ENCODE data around the gene HCFC1R1. TPM values are rescaled to one million over a fixed set of nuclear protein-coding genes. Genes with fewer than 3 reads are reported as not detected.

The HCFC1R1 gene
- total RNA-seq, 1 experiment from 2014 or later = 16.2 TPM

DNA sequence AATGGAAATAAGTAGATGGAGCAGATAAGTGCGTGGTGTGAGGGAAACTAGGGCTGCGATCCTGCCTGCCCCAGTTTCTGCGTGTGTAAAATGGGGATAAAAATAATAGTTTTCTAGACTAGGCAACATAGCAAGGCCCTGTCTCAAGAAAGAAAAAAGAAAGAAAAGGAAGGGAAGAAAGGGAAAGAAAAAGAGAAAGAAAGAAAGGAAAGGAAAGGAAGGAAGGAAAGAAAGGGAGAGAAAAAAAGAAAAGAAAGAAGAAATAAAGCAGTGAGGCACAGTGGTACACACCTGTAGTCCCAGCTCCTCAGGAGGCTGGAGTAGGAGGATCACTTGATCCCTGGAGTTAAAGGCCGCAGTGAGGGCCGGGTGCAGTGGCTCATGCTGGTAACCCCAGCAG lies 41.3 kb downstream of the HCFC1R1 start:
- no peak for DNase-seq (ENCODE audit: low read depth in 1 of 2, low spot score in 2 of 2)
- H3K27me3 ChIP-seq (replicated peaks) = peaks cover 3% of the 10 kb centered on the region; the same call in 1 of the 2 replicates
- peaks cover 22% of the 10 kb centered on the region for H3K4me1 ChIP-seq (replicated peaks)
- H3K27ac ChIP-seq = no peak overlapping the region
- H3K9me3 ChIP-seq (replicated peaks) = no peaks in the 10 kb centered on the region
- peaks cover 22% of the 10 kb centered on the region for H3K36me3 ChIP-seq
- H3K4me3 ChIP-seq = no peak overlapping the region

DNA sequence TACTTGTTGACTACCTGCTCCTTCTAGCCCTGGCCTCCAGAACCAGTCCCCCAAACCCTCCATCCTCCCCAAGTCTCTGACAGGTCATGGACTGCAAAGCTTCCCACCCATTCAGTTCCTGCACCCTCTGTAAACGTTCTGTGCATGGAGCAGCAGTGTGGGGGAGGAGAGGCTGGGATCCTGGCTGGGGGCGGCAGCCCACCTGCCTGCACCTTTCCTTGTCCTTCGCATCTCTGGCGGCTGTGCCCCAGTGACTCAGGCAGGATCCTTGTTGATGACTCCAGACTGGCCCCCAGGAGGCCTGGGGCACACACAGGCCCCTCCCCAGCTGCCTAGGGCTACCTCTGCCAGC lies 41.9 kb downstream of the HCFC1R1 start:
- no peaks in the 10 kb centered on the region for H3K9me3 ChIP-seq (replicated peaks)
- H3K4me3 ChIP-seq = no peak overlapping the region
- H3K27ac ChIP-seq = no peak overlapping the region
- peaks cover 27% of the 10 kb centered on the region for H3K36me3 ChIP-seq
- H3K4me1 ChIP-seq (replicated peaks) = peaks cover 22% of the 10 kb centered on the region
- peaks cover 3% of the 10 kb centered on the region; the same call in 1 of the 2 replicates for H3K27me3 ChIP-seq (replicated peaks)
- no peak for DNase-seq (ENCODE audit: low read depth in 1 of 2, low spot score in 2 of 2)

DNA sequence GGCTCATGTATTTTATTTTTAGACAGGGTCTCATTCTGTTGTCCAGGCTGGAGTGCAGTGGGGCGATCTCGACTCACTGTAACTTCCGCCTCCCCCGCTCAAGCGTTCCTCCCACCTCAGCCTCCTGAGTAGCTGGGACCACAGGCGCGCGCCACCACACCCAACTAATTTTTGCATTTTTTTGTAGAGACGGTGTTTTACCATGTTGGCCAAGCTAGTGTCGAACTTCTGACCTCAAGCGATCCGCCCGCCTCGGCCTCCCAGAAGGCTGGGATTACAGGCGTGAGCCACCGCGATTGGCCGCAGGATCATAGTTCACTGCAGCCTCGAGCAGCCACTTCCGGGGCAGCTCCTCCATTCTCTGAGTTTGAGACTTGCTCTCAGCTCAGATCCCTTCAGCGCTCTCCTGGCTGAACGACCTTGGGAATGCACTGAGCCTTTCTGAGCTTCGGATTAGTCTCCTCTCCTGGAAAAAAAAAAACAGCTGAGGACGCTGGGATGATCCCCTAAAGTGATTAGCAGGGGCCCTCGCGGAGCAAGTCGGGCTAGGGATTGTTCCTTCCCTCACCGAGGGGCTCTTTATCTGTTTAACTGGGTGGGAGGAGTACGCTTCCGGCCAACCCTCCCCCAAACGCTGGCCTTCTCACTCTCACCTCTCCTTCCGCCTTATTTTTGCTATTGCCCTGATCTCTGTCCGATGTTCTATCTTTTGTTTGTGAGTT lies 42.4 kb downstream of the HCFC1R1 start:
- Histone ChIP-seq H3K27me3 (replicated peaks) (peaks cover 3% of the 10 kb centered on the region; the same call in 1 of the 2 replicates), H3K27ac (no peak overlapping the region), H3K4me1 (replicated peaks) (peaks cover 22% of the 10 kb centered on the region), H3K36me3 (peaks cover 32% of the 10 kb centered on the region), H3K4me3 (peak overlapping the region; percentile 92), H3K9me3 (replicated peaks) (no peaks in the 10 kb centered on the region)
- no peak for DNase-seq (ENCODE audit: low read depth in 1 of 2, low spot score in 2 of 2)

GRCh38 chr16:2980227-2981176 lies 43.2 kb downstream of the HCFC1R1 start, which contains the start of gene PKMYT1:
Gene PKMYT1 (minus strand): TSS chr16:2980446. CDS start chr16:2979657, 789 bp downstream.
- H3K4me3 ChIP-seq = peak within 1 kb of the TSS; percentile 92
- peaks cover 3% of the 10 kb centered on the region; the same call in 1 of the 2 replicates for H3K27me3 ChIP-seq (replicated peaks)
- H3K9me3 ChIP-seq (replicated peaks) = no peaks in the 10 kb centered on the region
- H3K36me3 ChIP-seq = peaks cover 41% of the 10 kb centered on the region
- H3K27ac ChIP-seq = peak within 1 kb of the TSS; percentile 82
- H3K4me1 ChIP-seq (replicated peaks) = peaks cover 22% of the 10 kb centered on the region
- peak; percentile 93 to 94 for DNase-seq (ENCODE audit: low read depth in 1 of 2, low spot score in 2 of 2)

- Histone ChIP-seq H3K9me3 (replicated peaks) (no peaks in the 10 kb centered on the region), H3K4me1 (replicated peaks) (peaks cover 22% of the 10 kb centered on the region), H3K27me3 (replicated peaks) (no peaks in the 10 kb centered on the region; the same call in 1 of the 2 replicates), H3K4me3 (peak overlapping the region; percentile 92), H3K27ac (peak overlapping the region; percentile 82), H3K36me3 (peaks cover 48% of the 10 kb centered on the region)
- DNase-seq (ENCODE audit: low read depth in 1 of 2, low spot score in 2 of 2) = peak; percentile 25 to 62
Observed at GRCh38 chr16:2979669-2980226, 44.0 kb downstream of the HCFC1R1 start.

DNA sequence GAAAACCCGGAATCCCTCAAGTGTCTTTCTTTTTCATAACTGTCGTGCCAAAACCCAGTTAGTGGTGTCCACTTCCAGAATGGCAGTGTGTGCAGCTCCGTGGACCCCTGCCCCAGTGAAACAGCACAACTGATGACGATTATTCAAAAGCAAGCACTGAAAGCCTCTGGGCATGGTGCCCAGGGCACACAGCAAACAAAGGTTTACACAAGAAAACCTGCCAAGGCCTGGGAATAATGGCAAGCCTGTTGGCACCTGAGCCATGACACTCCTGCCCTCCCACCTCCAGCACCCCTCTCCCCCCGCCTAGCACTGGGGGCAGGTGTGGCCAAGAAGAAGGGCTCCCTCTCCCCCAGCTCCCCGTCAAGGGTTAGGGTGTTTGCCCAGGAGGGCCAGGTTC lies 46.3 kb downstream of the HCFC1R1 start:
- peaks cover 71% of the 10 kb centered on the region for H3K36me3 ChIP-seq
- DNase-seq (ENCODE audit: low read depth in 1 of 2, low spot score in 2 of 2) = no peak
- peaks cover 15% of the 10 kb centered on the region for H3K4me1 ChIP-seq (replicated peaks)
- no peaks in the 10 kb centered on the region for H3K27me3 ChIP-seq (replicated peaks)
- no peaks in the 10 kb centered on the region for H3K9me3 ChIP-seq (replicated peaks)
- no peak overlapping the region for H3K27ac ChIP-seq
- H3K4me3 ChIP-seq = no peak overlapping the region

- H3K27ac ChIP-seq = no peak overlapping the region
- H3K4me1 ChIP-seq (replicated peaks) = peaks cover 17% of the 10 kb centered on the region
- H3K36me3 ChIP-seq = peaks cover 79% of the 10 kb centered on the region
- no peaks in the 10 kb centered on the region for H3K27me3 ChIP-seq (replicated peaks)
- DNase-seq (ENCODE audit: low read depth in 1 of 2, low spot score in 2 of 2) = no peak
- H3K9me3 ChIP-seq (replicated peaks) = no peaks in the 10 kb centered on the region
- H3K4me3 ChIP-seq = no peak overlapping the region
Observed at GRCh38 chr16:2976673-2977072, 47.1 kb downstream of the HCFC1R1 start.

- Histone ChIP-seq H3K27me3 (replicated peaks) (no peaks in the 10 kb centered on the region), H3K9me3 (replicated peaks) (no peaks in the 10 kb centered on the region), H3K4me1 (replicated peaks) (peaks cover 20% of the 10 kb centered on the region), H3K36me3 (peaks cover 84% of the 10 kb centered on the region), H3K27ac (no peak overlapping the region), H3K4me3 (no peak overlapping the region)
- DNase-seq (ENCODE audit: low read depth in 1 of 2, low spot score in 2 of 2) = no peak
Observed at GRCh38 chr16:2976201-2976600, 47.5 kb downstream of the HCFC1R1 start.

DNA sequence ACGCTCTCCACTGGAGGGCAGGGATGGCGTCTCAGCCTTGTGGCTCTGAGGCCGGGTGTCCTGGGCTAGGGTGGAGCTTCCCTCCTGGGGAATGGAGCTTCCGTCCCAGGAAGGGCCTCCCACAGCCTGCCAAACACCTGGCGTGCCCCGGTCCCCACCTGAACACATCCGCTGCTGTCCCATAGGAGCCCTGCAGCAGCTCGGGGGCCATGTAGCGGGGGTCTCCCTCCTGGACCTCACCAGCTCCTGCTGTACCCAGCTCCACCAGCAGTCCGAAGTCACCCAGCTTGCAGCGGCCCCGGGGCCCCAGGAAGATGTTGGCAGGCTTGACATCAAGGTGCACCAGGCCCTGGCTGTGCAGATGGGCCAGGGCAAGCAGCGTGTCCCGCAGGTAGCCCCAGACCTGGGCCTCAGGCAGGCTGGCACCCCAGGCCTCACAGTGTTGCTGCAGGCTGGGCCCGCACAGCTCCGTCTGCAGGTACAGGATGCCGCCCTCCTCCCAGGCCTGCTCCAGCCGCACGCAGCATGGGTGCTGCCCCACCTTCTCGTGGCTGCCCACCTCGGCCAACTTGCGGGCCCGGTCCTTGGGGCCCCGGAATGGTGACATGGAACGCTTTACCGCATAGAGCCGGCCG lies 48.5 kb downstream of the HCFC1R1 start:
- no peak overlapping the region for H3K4me3 ChIP-seq
- peaks cover 93% of the 10 kb centered on the region for H3K36me3 ChIP-seq
- DNase-seq (ENCODE audit: low read depth in 1 of 2, low spot score in 2 of 2) = no peak
- peaks cover 22% of the 10 kb centered on the region for H3K4me1 ChIP-seq (replicated peaks)
- no peaks in the 10 kb centered on the region for H3K9me3 ChIP-seq (replicated peaks)
- no peaks in the 10 kb centered on the region for H3K27me3 ChIP-seq (replicated peaks)
- H3K27ac ChIP-seq = no peak overlapping the region

DNA sequence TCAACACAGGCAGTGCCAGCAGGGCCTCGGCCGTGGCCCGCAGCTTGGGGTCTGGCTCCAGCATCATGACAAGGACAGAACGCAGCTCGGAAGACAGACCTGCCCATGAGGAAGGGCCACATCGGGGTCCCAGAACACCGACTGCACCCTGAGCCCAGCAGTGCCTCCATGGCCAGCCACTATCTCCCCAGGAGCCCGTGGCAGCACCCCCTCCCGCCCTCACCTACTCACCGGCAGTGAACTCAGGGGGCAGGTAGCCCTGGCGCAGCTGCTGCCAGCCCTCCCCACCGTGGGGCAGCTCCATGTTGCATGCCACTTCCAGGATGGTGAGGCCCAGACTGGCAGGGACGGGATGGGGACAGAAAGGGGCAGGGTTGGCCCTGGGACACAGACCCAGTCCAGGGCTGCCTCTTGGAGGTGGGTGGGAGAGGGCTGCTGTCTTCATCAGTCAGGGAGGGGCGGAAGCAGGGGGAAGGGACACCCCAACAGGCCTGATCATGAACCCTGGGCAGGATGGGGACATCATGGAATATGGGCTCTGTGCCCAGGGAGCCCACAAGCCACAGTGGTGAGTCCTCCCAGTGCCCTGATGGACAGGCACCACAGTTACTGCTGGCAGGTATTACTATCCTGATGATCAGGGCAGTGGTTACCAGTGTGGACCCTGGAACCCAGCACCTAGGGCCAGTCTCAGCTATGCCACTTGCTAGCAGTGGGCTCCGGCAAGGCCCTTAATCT lies 49.3 kb downstream of the HCFC1R1 start:
- Histone ChIP-seq H3K27ac (no peak overlapping the region), H3K9me3 (replicated peaks) (no peaks in the 10 kb centered on the region), H3K4me1 (replicated peaks) (peaks cover 23% of the 10 kb centered on the region), H3K27me3 (replicated peaks) (no peaks in the 10 kb centered on the region), H3K4me3 (no peak overlapping the region), H3K36me3 (peaks cover 92% of the 10 kb centered on the region)
- DNase-seq (ENCODE audit: low read depth in 1 of 2, low spot score in 2 of 2) = no peak

DNA sequence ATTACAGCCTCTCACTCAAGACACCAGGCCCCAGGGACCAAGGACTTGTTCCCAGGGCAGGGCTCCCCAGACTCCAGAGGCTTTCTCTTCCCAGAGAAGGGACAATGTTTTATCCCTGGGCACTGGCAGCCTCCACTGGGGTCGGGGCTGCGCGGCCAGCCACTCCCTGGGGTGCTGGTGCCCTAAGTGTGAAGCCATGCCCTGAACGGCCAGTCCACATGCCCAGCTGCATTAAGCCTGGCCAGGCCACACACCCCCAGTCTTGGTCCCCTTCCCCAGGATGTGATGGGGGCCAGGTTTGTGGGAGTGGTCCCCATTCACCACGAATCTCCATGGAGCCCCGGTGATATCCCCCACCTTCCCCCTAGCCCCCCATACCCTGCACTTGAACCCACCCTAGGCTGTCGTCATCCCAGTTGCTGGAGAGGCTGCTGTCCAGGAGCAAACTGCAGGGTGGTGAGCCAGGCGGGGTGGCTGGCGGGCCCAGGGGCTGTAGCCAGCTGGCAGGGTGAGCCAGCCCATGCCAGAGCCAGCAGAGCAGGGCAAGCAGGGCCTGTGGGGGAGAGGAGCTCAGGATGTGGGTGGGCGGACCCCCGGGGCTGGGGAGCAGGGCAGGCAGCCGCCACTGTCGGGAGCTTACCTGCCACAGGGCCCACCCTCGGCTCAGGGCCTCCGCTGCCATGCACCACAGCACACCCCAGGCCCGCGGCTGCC lies 50.0 kb downstream of the HCFC1R1 start:
- no peak overlapping the region for H3K27ac ChIP-seq
- no peaks in the 10 kb centered on the region; the same call in 1 of the 2 replicates for H3K9me3 ChIP-seq (replicated peaks)
- H3K4me3 ChIP-seq = no peak overlapping the region
- H3K4me1 ChIP-seq (replicated peaks) = peaks cover 23% of the 10 kb centered on the region
- no peak for DNase-seq (ENCODE audit: low read depth in 1 of 2, low spot score in 2 of 2)
- H3K27me3 ChIP-seq (replicated peaks) = no peaks in the 10 kb centered on the region
- H3K36me3 ChIP-seq = peaks cover 90% of the 10 kb centered on the region

- DNase-seq (ENCODE audit: low read depth in 1 of 2, low spot score in 2 of 2) = no peak
- H3K4me3 ChIP-seq = no peak overlapping the region
- H3K4me1 ChIP-seq (replicated peaks) = peaks cover 27% of the 10 kb centered on the region
- no peaks in the 10 kb centered on the region for H3K27me3 ChIP-seq (replicated peaks)
- H3K36me3 ChIP-seq = peaks cover 86% of the 10 kb centered on the region
- H3K9me3 ChIP-seq (replicated peaks) = no peaks in the 10 kb centered on the region; the same call in 1 of the 2 replicates
- no peak overlapping the region for H3K27ac ChIP-seq
Observed at GRCh38 chr16:2973093-2973492, 50.6 kb downstream of the HCFC1R1 start.
